Colonic mucosa (tissue), 4 donors: ENCODE results near the gene DEDD. TPM values are rescaled to one million over a fixed set of nuclear protein-coding genes. Genes with fewer than 3 reads are reported as not detected.
"Not testable (repeated sequence)": the region's sequence is repeated elsewhere in the genome, so short reads cannot be mapped to it uniquely, and the experiment has no call there.

Source experiments
- DNase-seq: peaks from one replicate; pipeline ENCODE4 v3.0.0-alpha.2; 2020
- H3K27ac ChIP-seq: fragments of 200-600 bp; one replicate; pipeline ENCODE4 v1.8.0; 2021
- H3K27me3 ChIP-seq: fragments of 200-600 bp; one replicate; pipeline ENCODE4 v1.8.0; 2021
- H3K36me3 ChIP-seq: fragments of 200-600 bp; one replicate; pipeline ENCODE4 v1.8.0; 2021
- H3K4me1 ChIP-seq: fragments of 200-600 bp; one replicate; pipeline ENCODE4 v1.8.0; 2021; ENCODE audit warnings: mild to moderate bottlenecking
- H3K4me3 ChIP-seq: fragments of 200-600 bp; one replicate; pipeline ENCODE4 v1.8.0; 2021
- H3K9ac ChIP-seq, 2 donors: one replicate each; pipeline ENCODE4 v1.7.0; 2013; ENCODE audit warnings: control low read depth in 2 of 2, low read depth in 2 of 2, low read length in 2 of 2
- H3K9me3 ChIP-seq: fragments of 200-600 bp; one replicate; pipeline ENCODE4 v1.8.0; 2021
- CTCF ChIP-seq: fragments of 200-600 bp; IDR thresholded peaks from one replicate; pipeline ENCODE4 v1.8.0; 2022; ENCODE audit warnings: antibody characterized with exemption, mild to moderate bottlenecking
- intact Hi-C: fragments of 100-400 bp; cut with DNase I; formaldehyde crosslinking; loops from one replicate; pipeline ENCODE4 v1.14.1; 2022
- total RNA-seq, 2 donors: library from RNA; stranded (reverse); fragmentation: NEBNext Ultra II Directional in 1 of 2; extraction: Animal tissue kit (Norgen Biotek cat#: 25700) in 1 of 2; gene quantifications; one replicate each; pipeline ENCODE4 v1.2.1, GENCODE V29; 2021
- donor health status: healthy.
- donor health status: DM: no; HTN: no; CAD: no.
- donor health status: DM: no; HTN: no; CAD: no.

Gene DEDD
- total RNA-seq, 2 donors from 2014 or later, result 33.8 to 34.3 TPM

- H3K27me3 ChIP-seq, result no peaks in the 10 kb centered on the region
- no peak for DNase-seq
- intact Hi-C loops, result no loop called here
- peaks cover 4% of the 10 kb centered on the region for H3K36me3 ChIP-seq
- H3K9ac ChIP-seq, result no peak overlapping the region
- TF ChIP-seq CTCF, result no peak
- H3K27ac ChIP-seq, result no peak overlapping the region
- peaks cover 3% of the 10 kb centered on the region for H3K4me1 ChIP-seq
- no peaks in the 10 kb centered on the region for H3K9me3 ChIP-seq
- no peak overlapping the region for H3K4me3 ChIP-seq
These were observed 10.6 kb downstream of the DEDD start for GRCh38 chr1:161121834-161122233.

- Histone ChIP-seq H3K4me1 (peaks cover 10% of the 10 kb centered on the region), H3K9me3 (no peaks in the 10 kb centered on the region), H3K27me3 (no peaks in the 10 kb centered on the region), H3K36me3 (peaks cover 4% of the 10 kb centered on the region), H3K27ac (no peak overlapping the region), H3K9ac (no peak overlapping the region), H3K4me3 (no peak overlapping the region)
- no peak for DNase-seq
- no peak for TF ChIP-seq CTCF
- intact Hi-C loops, result no loop called here
These were observed 11.3 kb downstream of the DEDD start for GRCh38 chr1:161121042-161121650.

- peak overlapping the region; percentile 92 to 100 for H3K9ac ChIP-seq
- H3K4me3 ChIP-seq, result peak overlapping the region; percentile 96
- peaks cover 11% of the 10 kb centered on the region for H3K4me1 ChIP-seq
- no peaks in the 10 kb centered on the region for H3K27me3 ChIP-seq
- peak overlapping the region; percentile 95 for H3K27ac ChIP-seq
- intact Hi-C loops, result no loop called here
- DNase-seq, result peak; percentile 52
- TF ChIP-seq CTCF, result peak; percentile 25
- H3K9me3 ChIP-seq, result no peaks in the 10 kb centered on the region
- peaks cover 4% of the 10 kb centered on the region for H3K36me3 ChIP-seq
These were observed 13.2 kb downstream of the DEDD start for GRCh38 chr1:161119092-161119903.

- H3K9ac ChIP-seq, result peak within 1 kb of the TSS; percentile 92 to 100
- H3K4me1 ChIP-seq, result peaks cover 11% of the 10 kb centered on the region
- peaks cover 4% of the 10 kb centered on the region for H3K36me3 ChIP-seq
- DNase-seq, result peak; percentile 89
- peak within 1 kb of the TSS; percentile 96 for H3K4me3 ChIP-seq
- no peak for TF ChIP-seq CTCF
- intact Hi-C loops, result no loop called here
- no peaks in the 10 kb centered on the region for H3K27me3 ChIP-seq
- H3K27ac ChIP-seq, result peak within 1 kb of the TSS; percentile 95
- no peaks in the 10 kb centered on the region for H3K9me3 ChIP-seq
These were observed 14.5 kb downstream of the DEDD start, which contains the start of the genes NIT1 and PFDN2 for GRCh38 chr1:161117759-161118581. NIT1 (plus strand) TSS chr1:161118105; CDS start chr1:161118177, 72 bp downstream. PFDN2 (minus strand) TSS chr1:161118037; CDS start chr1:161118026, 11 bp downstream.

GRCh38 chr1:161115961-161116360 lies 16.5 kb downstream of the DEDD start:
- intact Hi-C loops, H3K27me3 ChIP-seq, H3K36me3 ChIP-seq, H3K27ac ChIP-seq, H3K9me3 ChIP-seq, H3K9ac ChIP-seq, DNase-seq, H3K4me3 ChIP-seq: not testable (repeated sequence)
- H3K4me1 ChIP-seq, result peaks cover 11% of the 10 kb centered on the region
